SK-N-SH treated with all-trans-retinoic acid at 6 μM for 48 hours (cell line): ENCODE measurements around the gene DMD.

ENCODE experiments used
- ATAC-seq: fragments of 200-7000 bp; cut with Tn5 transposase; 3 replicates; pipeline ENCODE4 v1.9.1; 2020; ENCODE audit warnings: mild to moderate bottlenecking, moderate library complexity
- ARNTL ChIP-seq: fragments of 450-650 bp; formaldehyde crosslinking; IDR thresholded peaks from 2 replicates; pipeline ENCODE4 v1.5.0; 2020; ENCODE audit warnings: low read depth, mild to moderate bottlenecking, moderate library complexity, borderline replicate concordance
- BACH2 ChIP-seq: fragments of 250-450 bp; sonication (Bioruptor Pico); IDR thresholded peaks from 2 replicates; pipeline ENCODE4 v1.9.0; 2021; ENCODE audit warnings: mild to moderate bottlenecking, borderline replicate concordance
- CSDC2 ChIP-seq: fragments of 250-450 bp; sonication (Bioruptor Pico); IDR thresholded peaks from 2 replicates; pipeline ENCODE4 v1.5.0; 2020; ENCODE audit warnings: mild to moderate bottlenecking, moderate library complexity
- ESRRG ChIP-seq: fragments of 250-450 bp; sonication (Bioruptor Pico); IDR thresholded peaks from 2 replicates; pipeline ENCODE4 v1.6.1; 2021; ENCODE audit warnings: mild to moderate bottlenecking
- OSR1 ChIP-seq: fragments of 250-450 bp; sonication (Bioruptor Pico); IDR thresholded peaks from 2 replicates; pipeline ENCODE4 v1.8.0; 2022; ENCODE audit warnings: moderate library complexity, mild to moderate bottlenecking, inconsistent platforms
- RARB ChIP-seq: fragments of 250-450 bp; sonication (Bioruptor Pico); IDR thresholded peaks from 2 replicates; pipeline ENCODE4 v1.8.0; 2021; ENCODE audit warnings: mild to moderate bottlenecking, moderate library complexity
- TOX ChIP-seq: fragments of 250-450 bp; sonication (Bioruptor Pico); IDR thresholded peaks from 2 replicates; pipeline ENCODE4 v1.8.0; 2021; ENCODE audit warnings: mild to moderate bottlenecking, moderate library complexity, borderline replicate concordance
- ZC3H10 ChIP-seq: fragments of 250-450 bp; sonication (Bioruptor Pico); IDR thresholded peaks from 2 replicates; pipeline ENCODE4 v1.5.1; 2021; ENCODE audit warnings: mild to moderate bottlenecking, moderate library complexity
- ZFP3 ChIP-seq: fragments of 250-450 bp; sonication (Bioruptor Pico); IDR thresholded peaks from 2 replicates; pipeline ENCODE4 v1.5.0; 2020; ENCODE audit warnings: mild to moderate bottlenecking, moderate library complexity
- ZNF565 ChIP-seq: fragments of 450-650 bp; formaldehyde crosslinking; conservative IDR thresholded peaks from 2 replicates; pipeline ENCODE4 v1.5.0; 2020; ENCODE audit warnings: low read depth, mild to moderate bottlenecking, moderate library complexity
- ZNF70 ChIP-seq: fragments of 450-650 bp; formaldehyde crosslinking; IDR thresholded peaks from 2 replicates; pipeline ENCODE4 v1.5.0; 2020; ENCODE audit warnings: mild to moderate bottlenecking, moderate library complexity
- TF ChIP-seq, protein P1 (sequence below): fragments of 250-450 bp; sonication (Bioruptor Pico); IDR thresholded peaks from 2 replicates; pipeline ENCODE4 v1.8.0; 2020; ENCODE audit warnings: mild to moderate bottlenecking, moderate library complexity, borderline replicate concordance
- TF ChIP-seq, protein P2 (sequence below): fragments of 250-450 bp; sonication (Bioruptor Pico); IDR thresholded peaks from 2 replicates; pipeline ENCODE4 v1.5.0; 2020; ENCODE audit warnings: mild to moderate bottlenecking, moderate library complexity
- TF ChIP-seq, protein P3 (sequence below): fragments of 250-450 bp; sonication (Bioruptor Pico); IDR thresholded peaks from 2 replicates; pipeline ENCODE4 v1.5.1; 2020; ENCODE audit warnings: low read depth, mild to moderate bottlenecking, moderate library complexity
- TF ChIP-seq, protein P4 (sequence below): fragments of 250-450 bp; sonication (Bioruptor Pico); IDR thresholded peaks from 2 replicates; pipeline ENCODE4 v1.8.0; 2021; ENCODE audit warnings: low read depth, mild to moderate bottlenecking, moderate library complexity, borderline replicate concordance

The DMD gene

DNA sequence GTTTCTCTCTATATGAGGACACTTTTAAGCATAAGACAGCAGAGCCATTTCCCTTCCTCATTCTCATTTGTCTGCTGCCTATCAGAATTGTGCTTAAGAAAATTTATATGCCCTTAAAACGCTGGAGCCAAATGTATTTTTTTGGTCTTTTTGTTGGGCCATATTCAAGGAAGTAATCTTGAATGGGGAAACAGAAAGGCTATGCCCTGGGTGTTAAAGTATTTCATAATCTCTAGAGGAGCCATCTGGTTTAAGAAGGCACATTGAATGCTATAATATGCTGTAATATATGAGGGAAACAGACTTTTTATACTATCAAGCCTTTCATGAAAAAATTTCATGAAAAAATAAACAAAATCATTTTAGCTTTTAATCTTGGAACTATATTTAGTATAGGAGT is 4.3 kb downstream of the DMD start (continued):
- TF ChIP-seq, protein P1, sequence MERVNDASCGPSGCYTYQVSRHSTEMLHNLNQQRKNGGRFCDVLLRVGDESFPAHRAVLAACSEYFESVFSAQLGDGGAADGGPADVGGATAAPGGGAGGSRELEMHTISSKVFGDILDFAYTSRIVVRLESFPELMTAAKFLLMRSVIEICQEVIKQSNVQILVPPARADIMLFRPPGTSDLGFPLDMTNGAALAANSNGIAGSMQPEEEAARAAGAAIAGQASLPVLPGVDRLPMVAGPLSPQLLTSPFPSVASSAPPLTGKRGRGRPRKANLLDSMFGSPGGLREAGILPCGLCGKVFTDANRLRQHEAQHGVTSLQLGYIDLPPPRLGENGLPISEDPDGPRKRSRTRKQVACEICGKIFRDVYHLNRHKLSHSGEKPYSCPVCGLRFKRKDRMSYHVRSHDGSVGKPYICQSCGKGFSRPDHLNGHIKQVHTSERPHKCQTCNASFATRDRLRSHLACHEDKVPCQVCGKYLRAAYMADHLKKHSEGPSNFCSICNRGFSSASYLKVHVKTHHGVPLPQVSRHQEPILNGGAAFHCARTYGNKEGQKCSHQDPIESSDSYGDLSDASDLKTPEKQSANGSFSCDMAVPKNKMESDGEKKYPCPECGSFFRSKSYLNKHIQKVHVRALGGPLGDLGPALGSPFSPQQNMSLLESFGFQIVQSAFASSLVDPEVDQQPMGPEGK (CRISPR knock-in tag): no peak
- no peak for TF ChIP-seq ESRRG
- TF ChIP-seq OSR1 (CRISPR knock-in tag): no peak
- TF ChIP-seq BACH2: no peak

DNA sequence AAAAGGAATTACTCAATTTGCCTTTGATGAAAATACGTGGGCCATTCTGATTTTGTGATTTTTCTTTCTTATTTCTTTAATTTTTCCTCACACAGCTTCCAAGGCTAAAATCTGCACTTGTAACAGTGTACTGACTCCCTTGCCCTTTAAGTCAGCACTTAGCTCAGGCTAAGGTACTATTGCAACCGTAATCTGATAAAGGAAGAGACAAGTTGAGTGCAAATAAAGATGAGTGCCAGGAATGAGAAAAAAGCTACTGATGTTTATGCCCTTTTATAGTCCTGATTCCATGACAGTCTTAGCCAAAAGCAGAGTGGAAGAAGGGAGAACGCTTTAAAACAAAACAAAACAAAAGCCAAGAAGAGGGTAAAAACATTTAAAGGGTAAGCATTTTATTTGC is 6.0 kb downstream of the DMD start:
- no peak for TF ChIP-seq ESRRG
- TF ChIP-seq TOX (CRISPR knock-in tag): no peak
- TF ChIP-seq, protein P2, sequence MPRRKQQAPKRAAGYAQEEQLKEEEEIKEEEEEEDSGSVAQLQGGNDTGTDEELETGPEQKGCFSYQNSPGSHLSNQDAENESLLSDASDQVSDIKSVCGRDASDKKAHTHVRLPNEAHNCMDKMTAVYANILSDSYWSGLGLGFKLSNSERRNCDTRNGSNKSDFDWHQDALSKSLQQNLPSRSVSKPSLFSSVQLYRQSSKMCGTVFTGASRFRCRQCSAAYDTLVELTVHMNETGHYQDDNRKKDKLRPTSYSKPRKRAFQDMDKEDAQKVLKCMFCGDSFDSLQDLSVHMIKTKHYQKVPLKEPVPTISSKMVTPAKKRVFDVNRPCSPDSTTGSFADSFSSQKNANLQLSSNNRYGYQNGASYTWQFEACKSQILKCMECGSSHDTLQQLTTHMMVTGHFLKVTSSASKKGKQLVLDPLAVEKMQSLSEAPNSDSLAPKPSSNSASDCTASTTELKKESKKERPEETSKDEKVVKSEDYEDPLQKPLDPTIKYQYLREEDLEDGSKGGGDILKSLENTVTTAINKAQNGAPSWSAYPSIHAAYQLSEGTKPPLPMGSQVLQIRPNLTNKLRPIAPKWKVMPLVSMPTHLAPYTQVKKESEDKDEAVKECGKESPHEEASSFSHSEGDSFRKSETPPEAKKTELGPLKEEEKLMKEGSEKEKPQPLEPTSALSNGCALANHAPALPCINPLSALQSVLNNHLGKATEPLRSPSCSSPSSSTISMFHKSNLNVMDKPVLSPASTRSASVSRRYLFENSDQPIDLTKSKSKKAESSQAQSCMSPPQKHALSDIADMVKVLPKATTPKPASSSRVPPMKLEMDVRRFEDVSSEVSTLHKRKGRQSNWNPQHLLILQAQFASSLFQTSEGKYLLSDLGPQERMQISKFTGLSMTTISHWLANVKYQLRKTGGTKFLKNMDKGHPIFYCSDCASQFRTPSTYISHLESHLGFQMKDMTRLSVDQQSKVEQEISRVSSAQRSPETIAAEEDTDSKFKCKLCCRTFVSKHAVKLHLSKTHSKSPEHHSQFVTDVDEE (CRISPR knock-in tag): no peak
- TF ChIP-seq, protein P3, sequence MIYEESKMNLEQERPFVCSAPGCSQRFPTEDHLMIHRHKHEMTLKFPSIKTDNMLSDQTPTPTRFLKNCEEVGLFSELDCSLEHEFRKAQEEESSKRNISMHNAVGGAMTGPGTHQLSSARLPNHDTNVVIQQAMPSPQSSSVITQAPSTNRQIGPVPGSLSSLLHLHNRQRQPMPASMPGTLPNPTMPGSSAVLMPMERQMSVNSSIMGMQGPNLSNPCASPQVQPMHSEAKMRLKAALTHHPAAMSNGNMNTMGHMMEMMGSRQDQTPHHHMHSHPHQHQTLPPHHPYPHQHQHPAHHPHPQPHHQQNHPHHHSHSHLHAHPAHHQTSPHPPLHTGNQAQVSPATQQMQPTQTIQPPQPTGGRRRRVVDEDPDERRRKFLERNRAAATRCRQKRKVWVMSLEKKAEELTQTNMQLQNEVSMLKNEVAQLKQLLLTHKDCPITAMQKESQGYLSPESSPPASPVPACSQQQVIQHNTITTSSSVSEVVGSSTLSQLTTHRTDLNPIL (CRISPR knock-in tag): no peak
- TF ChIP-seq, protein P4, sequence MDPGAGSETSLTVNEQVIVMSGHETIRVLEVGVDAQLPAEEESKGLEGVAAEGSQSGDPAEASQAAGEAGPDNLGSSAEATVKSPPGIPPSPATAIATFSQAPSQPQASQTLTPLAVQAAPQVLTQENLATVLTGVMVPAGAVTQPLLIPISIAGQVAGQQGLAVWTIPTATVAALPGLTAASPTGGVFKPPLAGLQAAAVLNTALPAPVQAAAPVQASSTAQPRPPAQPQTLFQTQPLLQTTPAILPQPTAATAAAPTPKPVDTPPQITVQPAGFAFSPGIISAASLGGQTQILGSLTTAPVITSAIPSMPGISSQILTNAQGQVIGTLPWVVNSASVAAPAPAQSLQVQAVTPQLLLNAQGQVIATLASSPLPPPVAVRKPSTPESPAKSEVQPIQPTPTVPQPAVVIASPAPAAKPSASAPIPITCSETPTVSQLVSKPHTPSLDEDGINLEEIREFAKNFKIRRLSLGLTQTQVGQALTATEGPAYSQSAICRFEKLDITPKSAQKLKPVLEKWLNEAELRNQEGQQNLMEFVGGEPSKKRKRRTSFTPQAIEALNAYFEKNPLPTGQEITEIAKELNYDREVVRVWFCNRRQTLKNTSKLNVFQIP (CRISPR knock-in tag): no peak
- TF ChIP-seq ZC3H10: no peak
- TF ChIP-seq ZFP3 (CRISPR knock-in tag): no peak
- TF ChIP-seq ZNF565 (CRISPR knock-in tag): no peak
- no peak for TF ChIP-seq ARNTL (CRISPR knock-in tag)
- TF ChIP-seq ZNF70: no peak
- no peak for TF ChIP-seq RARB (CRISPR knock-in tag)

DNA sequence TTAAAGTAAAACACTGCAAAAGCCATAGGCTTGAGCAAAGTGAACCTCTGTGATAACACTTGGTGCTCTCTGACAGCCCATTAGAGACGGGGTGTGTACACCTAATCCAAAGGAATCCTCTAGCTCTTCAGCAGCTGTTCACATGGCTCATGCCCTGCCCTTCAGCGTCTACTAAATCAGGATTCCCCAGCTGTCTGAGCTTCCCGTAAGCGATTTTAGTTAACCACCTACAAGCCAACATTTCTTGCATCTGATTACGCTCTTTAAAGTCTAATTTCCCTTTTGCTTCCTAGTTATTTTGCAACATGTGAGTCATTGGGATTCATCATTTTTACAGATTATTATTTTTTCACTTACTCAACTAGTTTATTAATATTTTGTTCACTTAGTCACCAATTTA is 6.5 kb downstream of the DMD start:
- ATAC-seq: no peak
- no peak for TF ChIP-seq ZNF565 (CRISPR knock-in tag)
- no peak for TF ChIP-seq ZNF70
- no peak for TF ChIP-seq RARB (CRISPR knock-in tag)
- no peak for TF ChIP-seq ARNTL (CRISPR knock-in tag)
- TF ChIP-seq OSR1 (CRISPR knock-in tag): no peak

More for the DNA sequence above, 6.0 kb downstream of the DMD start:
- no peak for ATAC-seq

DNA sequence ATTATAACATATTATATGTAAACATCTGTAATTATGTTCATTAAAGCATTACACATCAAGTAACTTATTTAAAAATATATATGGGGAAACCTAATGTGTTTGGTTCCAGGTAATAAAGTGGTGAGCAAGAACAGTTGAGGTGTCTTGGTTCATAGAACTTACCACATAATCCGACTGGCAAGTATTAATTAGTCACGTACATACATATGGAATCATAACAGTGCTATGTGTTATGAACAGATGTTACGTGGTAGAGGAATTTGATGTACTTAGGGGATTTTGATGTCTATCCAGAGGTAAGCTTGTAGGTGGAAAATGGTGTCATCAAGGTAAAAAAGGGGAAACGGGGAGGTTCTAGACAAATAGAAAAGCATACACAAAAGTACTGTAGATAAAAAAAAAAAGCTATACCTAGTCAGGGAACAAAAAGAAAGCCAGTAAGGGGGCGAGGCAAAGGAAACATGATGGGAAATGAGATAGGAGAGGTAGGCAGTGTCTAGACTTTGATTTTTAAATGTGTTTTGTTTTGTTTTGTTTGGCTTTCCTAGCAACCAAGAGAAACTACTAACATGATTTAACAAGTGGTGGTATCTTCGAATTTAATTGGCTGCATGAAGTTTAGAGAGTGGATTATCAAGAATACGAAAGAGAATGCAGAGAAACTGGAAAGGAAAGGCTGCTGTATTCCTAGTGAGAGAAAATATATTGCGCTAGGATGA is 12.6 kb downstream of the DMD start:
- no peak for TF ChIP-seq ARNTL (CRISPR knock-in tag)
- TF ChIP-seq TOX (CRISPR knock-in tag): no peak
- no peak for TF ChIP-seq CSDC2 (CRISPR knock-in tag)
- TF ChIP-seq, protein P2 (CRISPR knock-in tag): no peak
- TF ChIP-seq, protein P4 (CRISPR knock-in tag): no peak
- TF ChIP-seq BACH2: no peak
- no peak for TF ChIP-seq RARB (CRISPR knock-in tag)
- TF ChIP-seq, protein P1 (CRISPR knock-in tag): no peak
- no peak for TF ChIP-seq ZC3H10
- no peak for ATAC-seq
